KOPT-K1 (cell line): ENCODE measurements around the gene NRG3.

ENCODE experiments used
- H3K27ac ChIP-seq: fragments of 200-600 bp; sonication (generic); 2 replicates; pipeline ENCODE4 v1.5.1; 2016; ENCODE audit warnings: antibody characterized with exemption, mild to moderate bottlenecking, low read depth, low read length; ENCODE audit not compliant: poor library complexity, severe bottlenecking
- H3K36me3 ChIP-seq: fragments of 200-600 bp; sonication (generic); 2 replicates; pipeline ENCODE4 v1.5.1; 2017; ENCODE audit warnings: antibody characterized with exemption, mild to moderate bottlenecking, low read length, moderate library complexity; ENCODE audit not compliant: insufficient read depth
- H3K9me3 ChIP-seq: fragments of 200-600 bp; sonication (generic); 2 replicates; pipeline ENCODE4 v1.5.1; 2017; ENCODE audit warnings: antibody characterized with exemption, low read length, mild to moderate bottlenecking; ENCODE audit not compliant: insufficient read depth, poor library complexity, severe bottlenecking

Gene NRG3

DNA sequence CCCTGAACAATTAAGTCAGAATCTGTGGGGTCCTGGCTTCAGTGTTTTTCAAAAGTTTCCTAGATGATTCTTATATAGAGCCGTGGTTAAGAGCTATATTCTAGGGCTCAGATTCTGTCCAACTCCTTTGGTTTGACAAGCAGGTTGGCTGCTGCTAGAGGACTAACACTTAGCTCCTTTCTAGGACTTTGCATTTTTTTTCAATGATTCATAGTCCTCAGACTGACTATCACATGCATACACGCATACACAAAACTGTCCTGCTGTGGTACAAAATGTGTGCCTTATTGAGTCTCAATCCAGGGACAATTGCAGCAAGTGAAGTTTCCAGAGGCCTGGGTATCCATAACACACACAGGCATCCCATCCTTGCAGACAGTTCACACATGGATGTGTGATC lies 392.0 kb downstream of the NRG3 start:
- Histone ChIP-seq H3K36me3 (no peaks in the 10 kb centered on the region), H3K27ac (no peak overlapping the region), H3K9me3 (no peaks in the 10 kb centered on the region)

DNA sequence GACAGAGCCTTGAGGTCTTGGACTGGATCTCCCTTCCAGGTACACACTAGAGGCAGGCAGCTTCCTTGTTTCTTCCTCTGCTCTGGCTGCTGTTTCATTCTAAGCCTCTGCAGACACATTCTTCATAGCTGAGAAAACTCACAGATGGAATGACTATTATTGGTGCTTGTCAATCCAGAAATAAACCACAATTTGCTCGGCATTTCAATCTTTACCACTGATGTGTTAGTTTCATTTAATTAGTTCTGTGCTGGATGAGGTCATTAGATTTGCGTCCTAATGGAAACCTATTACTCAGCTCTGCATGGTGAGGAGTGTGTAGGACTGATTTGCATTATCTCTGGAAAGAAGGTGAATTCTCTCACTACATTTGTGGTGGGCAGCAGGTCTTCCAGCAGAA lies 392.5 kb downstream of the NRG3 start:
- Histone ChIP-seq H3K36me3 (no peaks in the 10 kb centered on the region), H3K9me3 (no peaks in the 10 kb centered on the region), H3K27ac (no peak overlapping the region)

- Histone ChIP-seq H3K27ac (no peak overlapping the region), H3K9me3 (no peaks in the 10 kb centered on the region)
These were observed 393.0 kb downstream of the NRG3 start for GRCh38 chr10:82267960-82268359.

GRCh38 chr10:82277591-82277990 lies 402.6 kb downstream of the NRG3 start:
- H3K9me3 ChIP-seq: no peaks in the 10 kb centered on the region
- H3K27ac ChIP-seq: no peak overlapping the region
- no peaks in the 10 kb centered on the region for H3K36me3 ChIP-seq

More at GRCh38 chr10:82267960-82268359, 393.0 kb downstream of the NRG3 start:
- no peaks in the 10 kb centered on the region for H3K36me3 ChIP-seq

- H3K27ac ChIP-seq: no peak overlapping the region
- H3K9me3 ChIP-seq: no peaks in the 10 kb centered on the region
- no peaks in the 10 kb centered on the region for H3K36me3 ChIP-seq
These were observed 403.6 kb downstream of the NRG3 start for GRCh38 chr10:82278401-82279182.

DNA sequence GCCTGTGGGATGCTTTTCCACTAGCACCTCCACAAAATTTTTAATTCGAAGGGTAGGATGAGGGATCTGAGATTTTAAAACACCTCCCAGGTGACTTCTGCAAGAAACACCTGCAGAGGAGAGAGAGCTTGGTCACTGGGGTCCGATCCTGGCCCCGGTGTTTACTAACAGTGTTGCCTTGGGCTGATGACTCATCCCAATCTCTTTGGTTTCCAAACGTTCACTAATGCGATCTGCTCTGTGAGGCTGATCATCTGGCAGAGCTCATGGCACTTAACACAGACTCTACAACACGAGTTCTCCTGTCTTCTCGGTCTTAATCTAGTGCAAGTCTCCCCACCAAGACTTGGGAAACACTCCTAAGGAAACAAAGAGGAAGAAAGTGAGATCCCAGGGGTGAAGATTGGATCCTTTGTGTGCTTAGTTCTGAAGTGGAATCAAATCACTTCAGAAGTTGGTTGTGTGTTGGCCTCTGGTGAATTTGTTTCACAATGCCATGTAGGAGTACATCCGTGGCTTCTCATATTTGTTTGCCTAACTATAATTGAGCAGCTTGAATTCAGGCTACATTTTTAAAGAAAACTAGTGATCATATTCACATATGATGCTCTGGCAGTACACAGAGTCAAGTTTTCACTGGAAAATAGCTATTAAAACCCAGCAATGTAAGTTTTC lies 407.9 kb downstream of the NRG3 start:
- Histone ChIP-seq H3K27ac (no peak overlapping the region), H3K9me3 (no peaks in the 10 kb centered on the region), H3K36me3 (no peaks in the 10 kb centered on the region)

GRCh38 chr10:82284180-82284579 lies 409.2 kb downstream of the NRG3 start:
- H3K27ac ChIP-seq: no peak overlapping the region
- no peaks in the 10 kb centered on the region for H3K9me3 ChIP-seq
- no peaks in the 10 kb centered on the region for H3K36me3 ChIP-seq

DNA sequence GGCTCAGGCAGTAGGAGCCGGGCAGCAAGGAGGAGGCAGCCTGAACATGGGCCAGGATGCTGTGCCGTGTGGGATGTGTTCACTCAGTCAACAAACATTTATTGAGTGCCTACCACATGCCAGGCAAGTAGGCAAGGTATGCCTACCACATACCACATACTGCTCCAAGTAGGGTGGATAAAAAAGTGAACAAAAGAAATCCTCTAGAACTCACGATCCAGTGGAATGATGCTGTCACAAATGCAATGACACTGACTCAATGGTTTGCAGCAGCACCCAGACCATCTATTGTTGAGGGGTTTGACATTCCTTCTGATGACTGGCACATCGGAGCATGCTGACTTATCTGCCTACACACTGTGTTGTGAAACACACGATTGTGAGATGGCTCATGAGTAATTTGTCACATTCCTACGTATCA lies 413.5 kb downstream of the NRG3 start:
- Histone ChIP-seq H3K9me3 (no peaks in the 10 kb centered on the region), H3K36me3 (no peaks in the 10 kb centered on the region), H3K27ac (no peak overlapping the region)

DNA sequence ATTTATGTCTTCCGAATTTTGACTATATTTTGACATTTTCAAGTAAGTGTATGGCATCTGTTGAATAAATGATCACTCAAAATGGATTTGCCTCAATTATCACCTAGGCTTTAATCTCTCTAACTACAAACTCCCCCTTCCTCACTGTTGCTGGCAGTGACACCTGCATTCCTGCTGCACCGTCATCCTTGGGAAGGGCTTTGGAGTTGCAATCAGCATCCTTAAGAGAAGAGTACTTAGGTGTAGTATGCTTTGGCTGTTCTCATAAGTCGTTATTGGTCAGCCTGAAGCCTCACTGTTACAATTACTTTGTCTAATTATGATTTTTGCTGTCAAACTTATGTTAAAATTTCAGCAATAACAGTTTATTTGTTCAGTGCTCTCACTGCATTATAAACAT lies 415.0 kb downstream of the NRG3 start:
- H3K9me3 ChIP-seq: no peaks in the 10 kb centered on the region
- no peaks in the 10 kb centered on the region for H3K36me3 ChIP-seq
- H3K27ac ChIP-seq: no peak overlapping the region

DNA sequence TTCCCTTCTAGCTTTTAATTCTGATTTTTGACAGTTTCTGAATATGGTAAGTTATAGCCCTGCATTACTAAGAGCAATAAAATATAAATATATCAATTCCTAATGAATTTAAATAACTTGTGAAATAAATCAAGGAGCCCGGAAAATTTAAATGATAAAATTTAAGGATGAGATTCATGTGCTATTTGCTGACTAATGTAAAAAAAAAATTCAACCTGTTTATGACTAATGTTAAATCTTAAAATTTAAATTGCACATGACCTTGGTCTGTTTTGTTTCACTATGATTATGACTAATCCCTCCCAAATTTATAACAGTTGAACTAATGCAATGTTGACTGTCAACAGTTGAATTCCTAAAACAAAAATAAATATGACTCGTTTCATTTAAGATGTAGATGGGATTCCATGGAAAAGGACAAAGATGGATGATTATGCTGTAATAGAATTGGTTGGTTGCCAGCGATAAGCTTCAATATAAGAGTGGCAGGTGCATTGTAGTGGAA lies 419.9 kb downstream of the NRG3 start:
- Histone ChIP-seq H3K36me3 (no peaks in the 10 kb centered on the region), H3K9me3 (no peaks in the 10 kb centered on the region), H3K27ac (no peak overlapping the region)

DNA sequence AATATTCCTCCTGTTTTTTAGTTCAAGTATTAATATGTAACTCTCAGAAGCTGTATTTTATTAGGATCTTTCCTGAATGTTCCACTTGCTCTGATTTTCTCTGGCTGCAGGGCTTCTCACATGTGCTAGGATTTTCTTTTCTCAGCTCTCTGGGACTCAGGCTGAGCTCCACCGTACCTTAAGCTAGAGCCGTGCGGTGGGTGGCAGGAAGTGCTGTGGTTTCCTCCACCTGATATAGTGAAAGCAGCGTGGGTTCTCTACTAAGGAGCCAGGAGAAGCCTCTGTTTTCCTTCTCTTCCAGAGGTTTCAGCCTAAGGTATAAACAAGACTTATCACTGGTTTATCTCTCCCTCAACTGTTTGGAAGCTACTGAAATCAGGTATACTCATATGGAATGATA lies 433.6 kb downstream of the NRG3 start:
- Histone ChIP-seq H3K27ac (no peak overlapping the region), H3K36me3 (no peaks in the 10 kb centered on the region), H3K9me3 (no peaks in the 10 kb centered on the region)

GRCh38 chr10:82310839-82311238 lies 435.8 kb downstream of the NRG3 start:
- no peaks in the 10 kb centered on the region for H3K36me3 ChIP-seq
- H3K9me3 ChIP-seq: no peaks in the 10 kb centered on the region
- no peak overlapping the region for H3K27ac ChIP-seq

GRCh38 chr10:82313401-82313800 lies 438.4 kb downstream of the NRG3 start:
- no peaks in the 10 kb centered on the region for H3K36me3 ChIP-seq
- no peaks in the 10 kb centered on the region for H3K9me3 ChIP-seq
- no peak overlapping the region for H3K27ac ChIP-seq

DNA sequence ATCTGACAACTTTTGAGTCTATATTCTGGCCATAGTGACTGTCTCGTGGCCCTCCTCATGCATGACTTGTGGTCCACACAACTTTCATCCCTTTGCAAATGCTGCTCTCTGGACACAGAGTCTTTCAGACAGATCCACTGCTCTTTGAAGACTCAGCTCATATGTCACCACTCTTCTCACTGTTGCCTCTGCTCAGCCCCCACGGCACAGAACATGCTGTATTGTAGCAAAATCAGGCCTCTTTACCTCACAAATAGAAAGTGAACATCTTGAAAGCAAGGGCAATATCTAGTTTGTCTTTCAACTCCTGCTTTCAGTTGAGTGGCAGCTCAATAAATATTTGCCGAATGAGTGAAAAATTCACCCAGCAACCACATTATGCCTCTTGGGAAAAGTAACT lies 443.5 kb downstream of the NRG3 start:
- Histone ChIP-seq H3K9me3 (no peaks in the 10 kb centered on the region), H3K36me3 (no peaks in the 10 kb centered on the region), H3K27ac (no peak overlapping the region)

DNA sequence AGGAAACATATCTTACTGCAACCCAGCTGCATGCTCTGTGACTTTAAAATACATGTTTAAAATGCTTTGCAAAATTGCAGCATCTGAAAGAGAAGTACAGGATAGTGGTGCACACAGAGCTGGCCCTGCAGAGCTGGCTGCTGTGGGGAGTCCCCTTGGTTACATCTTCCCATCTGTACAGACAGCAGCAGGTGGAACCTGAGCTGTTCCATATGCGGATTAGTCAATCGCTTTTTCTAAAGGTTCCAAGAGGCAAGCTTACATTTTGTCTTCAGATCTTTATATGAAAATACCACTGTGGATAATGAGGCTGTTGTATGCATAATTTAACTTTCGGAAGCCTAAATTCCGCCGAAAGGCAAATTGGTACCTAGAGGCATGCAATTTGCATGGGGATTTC lies 444.1 kb downstream of the NRG3 start:
- Histone ChIP-seq H3K27ac (no peak overlapping the region), H3K36me3 (no peaks in the 10 kb centered on the region), H3K9me3 (no peaks in the 10 kb centered on the region)

DNA sequence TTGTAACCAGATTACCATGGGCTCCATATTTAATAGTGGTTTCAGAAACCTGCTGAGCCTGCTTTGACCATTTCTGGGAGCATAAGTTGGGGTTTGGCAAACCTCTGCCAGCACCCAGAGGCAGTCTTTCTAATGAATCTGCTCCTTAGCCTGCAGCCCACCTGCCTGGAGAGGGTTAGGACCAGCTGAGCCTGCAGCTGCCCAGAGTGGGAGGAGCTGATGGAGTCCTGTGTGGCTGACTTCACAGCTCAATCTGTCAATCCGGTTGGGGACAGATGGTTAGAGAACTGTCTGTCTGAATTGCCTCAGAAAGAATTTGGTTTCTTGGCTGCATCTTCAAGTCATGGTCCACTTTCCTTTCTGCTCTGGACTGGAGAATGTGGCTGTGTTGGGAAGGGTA lies 444.6 kb downstream of the NRG3 start:
- H3K27ac ChIP-seq: no peak overlapping the region
- no peaks in the 10 kb centered on the region for H3K9me3 ChIP-seq
- H3K36me3 ChIP-seq: no peaks in the 10 kb centered on the region
